SHP77 treated with DMSO at 0.1 percent for 48 hours (cell line): ENCODE results near the gene B3GALNT1.

Experiments
- DNase-seq: peaks from one replicate; lab custom pipeline; 2025; lab: John Stamatoyannopoulos, UW

Gene B3GALNT1, protein sequence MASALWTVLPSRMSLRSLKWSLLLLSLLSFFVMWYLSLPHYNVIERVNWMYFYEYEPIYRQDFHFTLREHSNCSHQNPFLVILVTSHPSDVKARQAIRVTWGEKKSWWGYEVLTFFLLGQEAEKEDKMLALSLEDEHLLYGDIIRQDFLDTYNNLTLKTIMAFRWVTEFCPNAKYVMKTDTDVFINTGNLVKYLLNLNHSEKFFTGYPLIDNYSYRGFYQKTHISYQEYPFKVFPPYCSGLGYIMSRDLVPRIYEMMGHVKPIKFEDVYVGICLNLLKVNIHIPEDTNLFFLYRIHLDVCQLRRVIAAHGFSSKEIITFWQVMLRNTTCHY

DNA sequence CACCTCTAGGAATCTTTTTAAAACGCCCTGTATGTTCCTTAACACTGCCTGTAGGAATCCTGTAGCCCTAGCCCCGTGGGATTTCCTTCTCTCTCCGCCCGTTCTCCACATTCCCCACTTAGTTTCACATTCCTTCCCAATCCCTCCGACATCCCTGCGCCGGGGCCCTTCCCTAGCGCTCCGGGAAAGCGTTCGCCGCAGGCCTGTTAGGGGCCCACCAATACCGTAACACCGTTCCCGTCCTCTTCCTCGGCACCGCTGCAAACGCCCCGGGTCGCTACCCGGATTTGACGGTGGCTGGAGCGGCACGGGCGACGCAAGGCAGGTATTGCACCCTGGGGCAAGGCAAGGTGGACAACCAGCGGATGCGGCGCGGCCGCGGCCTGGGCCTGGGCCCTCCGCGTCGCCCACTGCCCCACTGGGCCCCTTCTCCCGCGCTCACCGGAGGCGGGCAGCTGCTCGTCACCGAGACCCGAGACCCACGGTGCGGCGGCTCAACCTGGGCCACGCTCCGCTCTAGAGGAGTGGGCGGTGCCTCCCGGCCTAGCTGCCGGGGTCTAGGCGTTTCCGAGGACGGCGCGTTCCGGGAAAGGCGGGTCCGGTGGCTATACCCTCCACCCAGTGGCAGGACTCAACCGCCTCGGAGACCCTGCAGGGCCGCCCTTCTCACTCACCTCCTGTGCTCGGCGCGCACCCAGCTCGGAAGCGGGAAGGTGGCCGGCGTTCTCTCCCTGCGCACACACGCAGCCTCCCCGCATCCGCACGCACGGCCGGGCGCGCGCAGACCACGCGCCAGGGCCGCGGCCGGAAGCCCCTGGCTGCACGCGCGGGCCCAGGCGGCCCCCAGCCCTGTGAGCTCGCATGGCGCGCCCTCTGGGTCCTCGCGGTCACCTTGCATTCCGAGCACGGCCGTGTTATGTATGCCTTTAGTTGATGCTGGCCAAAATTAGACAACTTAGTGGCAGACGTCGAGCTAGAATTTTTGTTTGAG, at the start of gene B3GALNT1:
B3GALNT1 (minus strand) TSS at position 789 of the 991 bp plus-strand sequence. CDS start 18,595 bp downstream, outside the sequence.
- peak; percentile 38 for DNase-seq

DNA sequence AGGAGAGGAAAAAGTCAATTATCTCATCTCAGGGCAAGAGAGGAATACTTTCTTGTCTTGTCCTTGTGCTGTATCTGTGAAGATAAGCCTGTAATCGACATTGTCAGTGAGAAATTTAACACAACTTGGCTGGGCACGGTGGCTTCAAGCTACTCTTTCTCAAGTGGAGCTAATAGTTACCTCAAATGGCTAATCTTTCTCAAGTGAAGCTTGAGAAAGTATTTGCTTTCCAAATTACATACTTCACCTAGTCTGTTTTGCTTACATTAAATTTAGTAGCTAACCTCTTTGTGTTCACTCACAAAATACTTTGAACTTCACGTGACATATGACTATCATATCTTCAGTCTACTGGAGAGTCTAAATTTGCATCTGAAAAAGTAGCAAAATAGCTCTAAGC, 48.3 kb upstream of the B3GALNT1 start:
- DNase-seq: no peak

DNA sequence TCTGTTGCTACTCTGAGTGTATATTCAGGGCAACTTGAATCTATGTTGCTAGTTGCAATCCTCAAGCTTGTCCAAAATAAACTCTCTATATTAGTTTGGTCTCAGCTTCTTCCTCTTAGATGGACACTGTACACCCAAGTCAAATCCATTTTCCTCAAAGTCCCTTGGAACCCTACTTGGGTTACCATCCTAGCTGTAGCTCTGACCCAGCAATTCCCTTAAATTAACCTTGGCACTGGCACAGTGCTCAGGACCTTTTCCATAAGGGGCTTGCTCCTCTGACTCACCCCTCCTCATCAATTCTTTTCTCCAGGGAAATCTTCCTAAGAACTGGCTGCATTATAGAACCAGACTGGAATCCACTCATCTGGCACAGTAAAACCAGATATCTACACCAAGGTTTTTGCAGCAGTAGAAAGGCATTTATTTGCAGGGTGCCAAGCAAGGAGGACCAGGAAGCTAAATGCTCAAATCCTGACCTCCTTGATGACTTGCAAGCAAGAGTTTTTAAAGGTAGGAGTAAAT, 44.9 kb upstream of the B3GALNT1 start:
- no peak for DNase-seq

DNA sequence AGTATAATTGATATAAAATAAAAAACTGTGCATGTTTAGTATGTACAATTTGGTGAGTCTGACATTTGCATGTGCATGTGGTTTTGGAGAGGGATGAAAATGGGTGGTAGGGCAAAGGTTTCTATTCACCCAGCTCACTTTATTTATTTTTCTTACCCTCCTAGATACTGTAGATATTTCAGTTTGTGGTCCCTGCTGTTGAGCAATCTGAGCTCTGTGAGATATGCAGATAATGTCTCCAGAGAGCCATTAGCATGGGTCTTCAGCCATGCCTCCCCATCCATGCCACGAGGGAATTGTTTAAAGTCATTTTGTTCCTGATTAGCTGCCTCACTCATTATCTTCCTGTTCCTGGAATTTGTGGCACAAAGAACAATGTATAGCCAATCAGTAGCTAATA, 44.4 kb upstream of the B3GALNT1 start:
- DNase-seq: no peak

DNA sequence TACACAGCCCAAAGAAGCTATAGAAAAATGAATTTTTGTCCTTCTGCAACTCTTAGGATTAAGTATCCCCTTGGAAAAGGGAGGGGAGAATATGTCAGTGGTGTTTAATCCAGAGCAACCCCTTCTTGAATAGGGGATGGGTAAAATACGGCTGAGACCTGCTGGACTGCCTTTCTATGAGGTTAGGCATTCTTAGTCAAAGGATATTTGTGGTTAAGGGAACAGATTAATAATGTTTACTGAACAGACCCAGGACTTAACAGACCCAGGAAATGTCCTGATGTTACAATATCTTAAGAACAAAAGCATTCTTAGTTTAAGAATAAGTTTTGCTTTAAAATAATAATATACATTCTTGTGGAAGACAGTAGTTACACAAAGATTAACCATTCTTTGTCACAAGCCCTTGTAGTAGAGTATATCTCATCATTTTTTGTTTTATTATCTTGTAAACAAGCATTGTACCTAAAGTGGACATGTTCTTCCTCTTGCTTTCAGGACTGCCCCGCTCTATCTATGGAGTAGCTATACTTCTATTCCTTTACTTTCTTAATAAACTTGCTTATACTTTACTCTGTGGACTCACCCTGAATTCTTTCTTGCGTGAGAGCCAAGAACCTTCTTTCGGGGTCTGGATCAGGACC, 43.8 kb upstream of the B3GALNT1 start:
- no peak for DNase-seq

DNA sequence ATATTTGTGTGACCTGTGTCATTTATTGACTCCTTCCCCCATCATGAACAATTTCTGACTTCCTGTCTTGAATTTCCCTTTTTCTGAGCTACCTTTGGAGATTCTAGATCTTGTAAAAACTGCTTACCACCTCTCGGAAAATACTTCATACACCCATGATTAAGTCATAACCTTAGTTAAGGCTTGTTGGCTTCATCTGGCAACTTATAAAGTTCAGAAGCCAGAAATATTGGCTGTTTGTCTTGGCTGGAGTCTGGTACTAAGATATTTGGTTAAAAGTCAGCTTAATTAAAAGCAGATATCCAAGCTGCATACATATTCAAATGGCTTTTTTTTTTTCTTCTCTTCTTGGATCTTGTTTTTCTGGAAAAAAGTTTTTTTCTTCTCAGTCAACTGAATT, 37.3 kb upstream of the B3GALNT1 start:
- DNase-seq: no peak

DNA sequence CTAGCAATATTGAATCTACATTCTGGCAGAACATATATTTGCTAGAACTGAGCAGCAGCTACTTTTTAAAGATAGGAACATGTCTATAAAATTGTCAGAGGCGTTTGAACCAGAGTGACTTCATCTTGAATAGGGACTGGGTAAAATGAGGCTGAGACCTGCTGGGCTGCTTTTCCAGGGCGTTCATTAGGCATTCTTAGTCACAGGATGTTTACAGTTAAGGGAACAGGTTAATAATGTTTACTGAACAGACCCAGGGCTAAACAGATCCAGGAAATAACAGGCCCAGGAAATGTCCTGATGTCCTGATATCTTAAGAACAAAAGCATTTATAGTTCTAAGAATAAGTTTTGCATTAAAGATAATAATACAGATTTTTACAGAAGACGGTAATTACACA, 34.5 kb upstream of the B3GALNT1 start:
- DNase-seq: no peak

DNA sequence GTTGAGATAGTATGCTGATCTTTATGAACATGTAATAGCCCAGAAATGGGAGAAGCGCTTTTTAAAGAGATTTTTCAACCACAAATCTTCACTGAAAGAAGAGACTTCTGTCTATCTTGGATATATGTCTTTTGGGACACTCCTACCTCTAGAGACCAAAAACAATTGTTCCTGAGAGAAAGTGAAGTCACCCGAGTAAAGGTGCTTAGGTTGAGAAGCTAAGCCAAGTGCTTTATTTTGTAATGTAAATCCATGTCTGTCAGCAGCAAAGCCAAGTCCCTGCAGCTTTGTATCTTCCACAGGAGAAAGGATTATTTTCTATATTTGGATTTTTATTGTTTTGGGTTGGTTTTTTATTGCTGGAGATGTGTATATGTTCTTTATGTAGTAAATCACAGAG, 32.1 kb upstream of the B3GALNT1 start:
- no peak for DNase-seq

DNA sequence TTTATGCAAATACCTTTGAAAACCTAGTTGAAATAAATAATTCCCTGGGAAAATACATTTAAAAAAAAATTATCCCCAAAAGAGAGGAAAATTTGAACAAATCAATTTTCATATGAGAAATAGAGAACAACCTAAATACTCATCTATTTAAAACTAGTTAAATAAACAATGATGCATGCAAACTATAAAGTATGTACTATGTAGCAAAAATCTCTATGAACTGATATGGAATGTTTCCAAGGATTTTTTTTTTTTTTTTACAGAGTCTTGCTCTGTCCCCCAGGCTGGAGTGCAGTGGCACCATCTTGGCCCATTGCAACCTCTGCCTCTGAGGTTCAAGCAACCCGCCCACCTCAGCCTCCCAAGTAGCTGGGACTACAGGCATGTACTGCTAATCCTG, 27.2 kb upstream of the B3GALNT1 start:
- no peak for DNase-seq

DNA sequence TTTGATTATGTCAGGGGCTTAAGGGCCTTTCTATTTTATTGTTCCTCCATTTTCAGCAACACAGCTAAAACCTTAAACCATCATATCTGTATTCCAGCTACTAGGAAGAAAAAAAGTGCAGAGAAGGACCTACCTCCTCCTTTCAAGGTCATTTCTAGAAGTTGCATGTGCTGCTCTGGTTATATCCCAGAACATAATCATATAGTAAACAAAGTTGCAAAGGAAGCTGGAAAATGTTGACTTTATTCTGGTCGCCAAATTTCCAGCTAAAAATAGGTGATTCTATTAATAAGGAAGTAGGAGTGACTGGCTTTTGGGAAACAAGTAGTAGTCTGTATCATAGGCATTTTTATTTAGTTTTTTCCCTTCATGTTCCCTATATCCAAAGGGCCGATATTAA, 21.3 kb upstream of the B3GALNT1 start:
- DNase-seq: no peak

DNA sequence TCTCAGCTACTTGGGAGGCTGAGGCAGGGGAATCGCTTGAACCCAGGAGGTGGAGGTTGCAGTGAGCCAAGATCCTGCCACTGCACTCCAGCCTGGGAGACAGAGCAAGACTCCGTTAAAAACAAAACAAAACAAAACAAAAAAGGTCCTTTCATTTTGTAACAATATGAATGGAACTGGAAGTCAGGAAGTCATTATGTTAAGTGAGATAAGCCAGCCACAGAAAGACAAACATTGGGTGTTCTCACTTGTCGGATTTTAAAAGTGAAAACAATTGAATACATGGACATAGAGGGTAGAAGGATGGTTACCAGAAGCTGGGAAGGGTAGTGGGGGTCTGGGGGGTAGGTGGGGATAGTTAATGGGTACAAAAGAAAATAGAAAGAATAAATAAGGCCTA, 12.5 kb upstream of the B3GALNT1 start:
- no peak for DNase-seq

DNA sequence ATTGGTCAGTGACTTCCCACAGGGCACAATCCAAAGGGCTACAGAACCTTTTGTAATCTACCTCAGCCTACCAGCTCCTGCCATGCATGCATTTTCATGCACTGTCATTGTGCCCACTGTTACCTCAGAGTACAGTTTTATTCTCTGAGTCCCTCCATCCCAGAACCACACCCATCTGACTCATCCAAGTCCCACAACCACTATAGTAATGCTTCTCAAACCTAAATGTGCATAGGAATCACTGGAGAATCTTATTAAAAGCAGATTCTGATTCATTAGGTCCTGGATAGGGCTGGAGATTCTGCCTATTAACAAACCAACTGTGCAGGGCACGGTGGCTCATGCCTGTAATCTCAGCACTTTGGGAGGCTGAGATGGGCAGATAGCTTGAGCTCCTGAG, 3.7 kb upstream of the B3GALNT1 start:
- DNase-seq: no peak

DNA sequence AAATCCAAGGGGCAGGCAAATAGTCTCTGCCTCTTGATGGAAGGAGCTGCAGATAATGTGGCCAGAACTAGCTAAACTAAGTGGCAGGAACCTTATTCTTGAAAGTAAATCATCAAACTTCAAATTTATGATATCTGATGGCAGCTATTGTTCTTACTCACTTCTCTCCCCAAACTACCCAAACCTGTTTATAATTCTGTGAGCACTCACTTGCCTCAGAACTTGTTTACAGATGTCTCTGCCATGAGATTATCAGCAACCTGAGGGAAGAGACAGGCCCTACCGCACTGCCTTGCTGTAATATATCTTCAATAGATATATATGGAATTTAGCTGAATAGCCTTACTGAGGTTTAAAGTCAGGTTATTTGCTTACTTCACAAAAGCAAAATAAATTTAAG, 2.2 kb upstream of the B3GALNT1 start:
- DNase-seq: no peak

DNA sequence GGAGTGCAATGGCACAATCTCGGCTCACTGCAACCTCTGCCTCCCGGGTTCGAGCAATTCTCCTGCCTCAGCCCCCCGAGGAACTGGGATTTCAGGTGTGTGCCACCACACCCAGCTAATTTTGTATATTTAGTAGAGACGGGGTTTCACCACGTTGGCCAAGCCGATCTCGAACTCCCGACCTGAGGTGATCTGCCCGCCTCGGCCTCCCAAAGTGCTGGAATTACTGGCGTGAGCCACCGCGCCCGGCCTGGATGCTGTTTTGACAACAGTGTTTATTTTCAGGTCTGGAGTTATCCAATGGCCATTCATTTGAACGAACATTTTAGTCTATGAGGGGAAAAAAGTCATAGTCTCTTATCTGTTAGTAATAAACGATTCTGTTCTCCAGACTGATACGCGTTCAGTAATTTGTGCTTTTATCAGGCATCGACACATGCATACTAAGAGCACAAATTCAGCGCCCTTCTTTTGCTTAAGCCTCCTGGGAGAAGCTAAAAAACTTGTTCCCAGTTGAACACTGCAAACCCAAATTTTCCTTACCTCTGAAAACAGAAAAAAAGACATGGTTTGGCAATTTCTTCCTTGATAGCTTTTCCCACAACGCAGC, 1.3 kb downstream of the B3GALNT1 start:
- DNase-seq: no peak

DNA sequence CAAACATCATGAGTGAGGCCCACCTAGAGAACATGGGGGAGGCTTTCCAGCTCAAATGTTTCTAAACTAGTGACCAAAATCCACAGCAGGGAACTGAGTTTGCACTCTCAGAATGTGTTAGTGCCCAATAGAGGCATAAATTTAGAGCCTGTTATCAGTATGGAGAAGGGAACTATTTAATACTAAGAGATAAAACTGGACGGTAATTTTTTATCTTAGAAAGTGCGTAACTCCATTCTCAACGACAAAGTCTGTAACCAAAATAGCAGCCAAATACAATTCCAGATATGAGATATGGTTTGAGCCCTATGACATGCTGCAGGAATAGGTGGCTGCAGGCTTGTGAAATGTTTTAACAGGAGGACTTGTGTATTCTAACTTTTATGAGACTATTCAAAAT, 3.5 kb downstream of the B3GALNT1 start:
- no peak for DNase-seq

DNA sequence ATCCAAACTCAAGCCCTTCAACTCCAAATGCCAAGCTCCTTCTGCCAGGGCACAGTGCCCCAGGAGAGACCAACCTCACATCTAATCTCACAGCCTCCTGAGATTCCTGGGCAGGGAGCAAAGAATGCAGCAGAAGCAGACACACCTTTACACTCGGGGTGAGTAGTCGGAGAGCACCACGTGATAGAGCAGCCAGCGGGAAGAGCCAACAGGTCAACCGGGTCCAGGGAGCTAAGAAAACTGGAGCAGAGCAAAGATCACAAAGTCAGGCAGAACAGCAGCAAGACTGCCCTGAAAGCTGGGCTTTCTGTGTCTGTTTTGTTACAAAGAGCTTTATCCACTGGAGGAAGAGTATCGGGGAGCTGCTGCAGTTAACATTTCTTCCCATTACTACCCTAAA, 4.2 kb downstream of the B3GALNT1 start:
- no peak for DNase-seq

DNA sequence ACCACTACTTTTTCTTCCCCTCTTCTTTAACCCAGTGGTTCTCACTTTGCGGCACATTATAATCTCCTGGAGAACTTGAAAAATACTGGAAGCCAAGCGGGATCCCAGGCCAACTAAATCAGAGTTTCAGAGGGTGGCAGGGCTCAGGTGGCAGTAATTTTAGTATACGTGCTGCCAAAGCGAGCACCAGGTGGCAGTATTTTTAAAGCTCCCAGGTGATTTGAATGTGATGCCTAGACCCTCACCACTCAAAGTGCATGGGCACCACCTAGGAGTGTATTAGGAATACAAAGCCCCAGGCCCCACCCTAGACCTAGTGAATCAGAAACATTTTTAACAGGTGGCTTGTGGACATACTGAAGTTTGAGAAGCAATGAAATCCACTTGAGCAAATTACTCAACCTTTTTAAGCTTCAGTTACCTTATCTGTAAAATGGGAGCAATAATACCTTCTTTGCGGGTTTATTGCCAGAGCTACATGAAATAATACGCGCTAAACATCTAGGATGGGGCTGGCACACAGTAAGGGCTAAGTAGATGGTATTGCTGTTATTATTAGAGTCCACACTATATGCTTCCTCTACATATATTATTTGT, 8.3 kb downstream of the B3GALNT1 start:
- DNase-seq: peak; percentile 22

DNA sequence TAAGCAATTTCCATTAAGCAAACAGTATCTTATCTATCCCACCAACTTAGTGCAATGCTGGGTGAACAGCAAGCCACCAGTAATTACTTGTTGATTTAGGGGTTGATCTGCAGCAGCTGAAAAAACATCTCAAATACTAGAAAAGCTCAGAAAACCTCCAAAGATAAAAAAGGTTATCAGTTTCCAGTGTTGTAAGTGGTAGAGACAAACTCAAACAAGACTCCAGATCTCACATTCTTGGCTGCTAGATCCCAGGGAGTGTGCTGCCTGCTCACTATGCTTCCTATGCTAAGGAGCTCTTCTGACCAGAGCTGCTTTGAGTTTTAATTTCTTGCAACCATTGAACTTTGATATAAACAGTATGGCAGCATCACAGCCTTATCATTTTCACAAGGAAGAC, 11.3 kb downstream of the B3GALNT1 start:
- DNase-seq: no peak

DNA sequence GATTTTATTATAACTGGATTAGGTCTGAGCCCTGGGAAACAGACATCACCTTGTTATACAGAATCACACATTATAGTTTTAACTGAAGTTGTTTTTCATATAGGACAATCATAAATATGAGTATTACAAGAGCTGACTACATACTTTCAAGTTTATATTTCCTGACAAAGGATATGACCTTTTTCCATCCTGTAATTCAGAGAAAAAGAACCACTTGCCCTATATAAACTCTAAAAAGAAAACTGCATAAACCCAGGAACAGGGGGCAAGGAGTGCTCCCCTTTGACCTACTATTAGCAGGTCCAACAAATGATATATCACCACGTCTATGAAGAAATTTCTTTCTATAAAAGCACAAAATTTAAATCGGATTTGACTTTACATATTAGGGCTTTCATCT, 20.9 kb downstream of the B3GALNT1 start:
- no peak for DNase-seq

DNA sequence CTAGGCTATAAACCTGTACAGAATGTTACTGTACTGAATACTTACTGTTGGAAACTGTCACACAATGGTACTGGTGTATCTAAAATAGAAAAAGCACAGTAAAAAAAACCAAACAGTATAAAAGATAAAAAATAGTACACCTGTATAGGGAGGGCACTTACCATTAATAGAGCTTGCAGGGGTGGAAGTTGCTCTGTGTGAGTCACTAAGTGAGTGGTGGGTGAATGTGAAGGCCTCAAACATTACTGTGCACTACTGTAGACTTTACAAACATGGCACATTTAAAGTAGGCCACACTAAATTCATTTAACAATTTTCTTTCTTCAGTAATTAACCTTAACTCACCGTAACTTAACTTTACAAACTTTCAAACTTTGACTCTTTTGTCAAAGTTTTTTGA, 22.0 kb downstream of the B3GALNT1 start:
- no peak for DNase-seq

DNA sequence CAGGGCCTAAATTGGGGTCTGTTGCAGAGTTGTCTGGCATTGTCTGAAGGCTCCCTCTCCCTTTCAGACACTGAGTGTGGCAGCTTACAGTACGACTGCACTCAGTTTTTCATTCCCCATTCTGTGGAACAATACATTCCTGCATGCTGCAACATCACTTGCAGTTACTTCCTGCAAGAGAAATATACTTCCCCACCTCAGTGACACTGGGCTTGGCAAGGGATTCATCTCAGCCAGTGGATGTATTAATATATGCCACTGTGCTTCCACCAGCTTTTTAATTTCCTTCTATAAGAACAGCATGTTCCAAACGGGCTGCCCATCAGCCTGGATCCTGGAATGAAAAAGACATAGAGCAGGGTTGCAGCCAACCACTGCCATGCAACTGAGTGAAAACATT, 23.1 kb downstream of the B3GALNT1 start:
- DNase-seq: no peak

DNA sequence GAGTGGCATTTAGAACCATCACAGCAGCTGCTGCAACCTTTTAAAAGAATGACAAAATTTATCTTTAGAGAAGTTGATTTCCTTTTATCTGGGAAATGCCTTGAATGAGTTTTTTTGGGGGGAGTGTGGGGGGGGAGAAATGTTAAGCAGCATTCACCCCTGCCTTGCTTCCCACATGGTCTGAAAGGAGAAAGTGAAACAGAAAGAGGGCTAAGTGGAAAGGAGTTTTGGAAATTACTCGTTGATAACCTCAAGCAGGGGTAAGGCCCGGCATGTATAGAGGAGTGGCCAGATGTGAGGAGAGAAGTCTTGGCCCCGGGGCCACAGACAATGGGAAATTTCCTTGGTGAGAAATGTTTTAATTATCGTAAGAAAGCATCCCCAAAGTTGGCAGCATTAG, 23.5 kb downstream of the B3GALNT1 start:
- DNase-seq: no peak
